Stimulated activated CD4-positive, alpha-beta T cell treated with anti-CD3 and anti-CD28 coated beads, Interleukin-4, amount 100 ng/mL, for 4 hours (primary cell): Measurements from ENCODE around the gene HBA1.
"Not testable (repeated sequence)": the region's sequence is repeated elsewhere in the genome, so short reads cannot be mapped to it uniquely, and the experiment has no call there.

Source experiments
- DNase-seq, 2 experiments: peaks; one replicate each; pipeline ENCODE4 v3.0.0-alpha.2; 2020

The HBA1 gene

DNA sequence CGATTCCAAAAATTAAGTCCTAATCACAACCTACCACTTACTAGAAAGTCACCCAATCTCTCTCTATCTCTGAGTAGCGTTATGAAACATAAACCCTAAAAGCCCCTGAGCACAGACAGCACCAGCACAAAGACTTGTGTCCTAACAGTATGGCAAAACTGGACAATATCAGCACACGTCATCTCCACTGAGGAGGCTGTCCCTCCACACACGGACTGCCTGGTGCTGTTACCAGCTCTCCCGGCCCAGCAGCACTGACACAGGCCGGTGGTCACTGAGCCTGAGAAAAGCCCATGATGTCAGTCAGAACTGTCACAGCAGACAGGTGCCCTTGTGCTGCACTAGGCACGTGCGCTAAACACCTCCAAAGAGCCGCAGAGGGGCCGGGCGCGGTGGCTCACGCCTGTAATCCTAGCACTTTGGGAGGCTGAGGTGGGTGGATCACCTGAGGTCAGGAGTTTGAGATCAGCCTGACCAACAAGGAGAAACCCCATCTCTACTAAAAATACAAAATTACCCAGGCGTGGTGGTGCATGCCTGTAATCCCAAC is 35.2 kb downstream of the HBA1 start:
- DNase-seq, result not testable (repeated sequence)

DNA sequence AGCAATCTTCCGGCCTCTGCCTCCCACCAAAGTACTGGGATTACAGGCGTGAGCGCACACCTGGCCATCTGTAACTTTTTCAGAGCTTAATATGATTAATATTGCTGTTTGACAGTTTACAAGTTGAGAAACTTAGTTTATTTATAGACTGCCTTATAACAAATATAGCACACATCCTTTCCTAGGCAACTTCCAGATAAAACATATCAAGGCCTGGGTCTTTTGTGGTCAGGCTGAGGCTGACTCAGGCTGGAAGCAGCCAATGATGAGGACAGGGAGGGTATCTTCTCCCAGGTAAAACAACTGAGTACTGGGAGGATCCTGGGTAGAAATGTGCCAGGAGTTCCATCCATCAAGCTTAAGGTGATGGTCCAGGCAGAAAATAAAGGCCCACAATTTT is 36.5 kb downstream of the HBA1 start:
- DNase-seq, result no peak

DNA sequence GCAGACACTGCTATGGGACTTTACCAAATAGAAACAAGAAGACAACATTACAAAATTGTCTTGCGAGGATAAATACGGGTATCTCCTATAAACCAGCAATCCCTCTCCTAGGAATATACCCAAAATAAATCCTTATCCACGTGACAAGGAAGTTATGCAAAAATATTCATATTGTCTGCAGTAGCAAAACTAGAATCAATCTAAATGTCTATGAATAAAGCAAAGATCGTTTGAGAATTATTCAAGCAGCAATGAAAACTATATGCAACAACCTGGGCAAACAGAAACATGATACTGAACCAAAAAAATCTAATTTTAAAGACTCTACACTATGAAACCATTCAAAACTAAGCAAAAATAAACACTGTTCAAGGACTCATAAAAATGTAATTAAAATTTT is 43.5 kb downstream of the HBA1 start:
- no peak for DNase-seq
